ENCODE results near the gene CRISPLD2. TPM values are rescaled to one million over a fixed set of nuclear protein-coding genes. Genes with fewer than 3 reads are reported as not detected.

CRISPLD2 gene
- total RNA-seq, 4 donors from 2014 or later = 6.0 to 166 (median 24.2) TPM

GRCh38 chr16:84943620-84944019 is 123.8 kb downstream of the CRISPLD2 start:
- peaks cover 0 to 6% (median 5%) of the 10 kb centered on the region in 3 donors for H3K4me1 ChIP-seq
- H3K4me3 ChIP-seq = no peak overlapping the region
- no peaks in the 10 kb centered on the region for H3K36me3 ChIP-seq
- no peak overlapping the region for H3K27ac ChIP-seq
- 59 to 75% methylated on average over 3 to 4 of the region's 4 CpGs for WGBS, 2 donors
- no peak for DNase-seq
- no peaks in the 10 kb centered on the region for H3K9me3 ChIP-seq
- H3K27me3 ChIP-seq = no peaks in the 10 kb centered on the region
- TF ChIP-seq POLR2A (IDR thresholded peaks at IDR 0.05) (no peak), CTCF (IDR thresholded peaks at IDR 0.05) (no peak)
- intact Hi-C loops (cut with DNase I) = no loop called here

DNA sequence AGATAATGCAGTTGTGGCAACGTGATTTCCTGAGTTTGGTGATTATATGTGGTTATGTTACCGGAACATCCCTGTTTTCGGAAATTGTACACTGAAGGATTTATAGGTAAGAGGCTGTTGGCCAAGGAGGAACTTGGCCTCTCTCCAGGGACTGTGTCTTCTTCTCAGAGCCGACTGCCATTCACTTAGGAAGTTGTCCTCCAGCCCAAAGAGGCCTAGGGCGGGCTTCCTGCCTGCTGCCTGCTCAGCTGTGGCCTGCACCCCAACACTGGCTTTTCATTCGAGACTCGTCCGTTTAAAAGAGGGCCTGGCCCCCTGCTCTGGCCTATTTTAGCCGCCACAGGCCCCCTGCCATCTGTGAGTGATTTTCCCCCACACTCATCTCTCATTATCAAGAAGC is 127.2 kb downstream of the CRISPLD2 start:
- no peaks in the 10 kb centered on the region for H3K27me3 ChIP-seq
- no peak overlapping the region for H3K4me3 ChIP-seq
- intact Hi-C loops (cut with DNase I) = no loop called here
- H3K36me3 ChIP-seq = no peaks in the 10 kb centered on the region
- 26 to 43% methylated on average over 8 to 9 of the region's 9 CpGs for WGBS, 2 donors
- H3K27ac ChIP-seq = no peak overlapping the region
- no peaks in the 10 kb centered on the region for H3K9me3 ChIP-seq
- H3K4me1 ChIP-seq = peaks cover 0 to 17% (median 5%) of the 10 kb centered on the region in 3 donors
- DNase-seq = no peak
- no peak for TF ChIP-seq CTCF (IDR thresholded peaks at IDR 0.05)

GRCh38 chr16:84947996-84948850 is 128.4 kb downstream of the CRISPLD2 start:
- Histone ChIP-seq H3K27ac (no peak overlapping the region), H3K27me3 (no peaks in the 10 kb centered on the region), H3K9me3 (no peaks in the 10 kb centered on the region), H3K4me3 (no peak overlapping the region), H3K36me3 (no peaks in the 10 kb centered on the region), H3K4me1 (peaks cover 6 to 29% (median 14%) of the 10 kb centered on the region in 3 donors)
- 61 to 68% methylated on average over 11 to 13 of the region's 27 CpGs for WGBS, 2 donors
- no peak for DNase-seq
- intact Hi-C loops (cut with DNase I) = no loop called here
- no peak for TF ChIP-seq CTCF (IDR thresholded peaks at IDR 0.05)
- TF ChIP-seq POLR2A (IDR thresholded peaks at IDR 0.05) = no peak

GRCh38 chr16:84948851-84949610 is 129.2 kb downstream of the CRISPLD2 start:
- no peaks in the 10 kb centered on the region for H3K27me3 ChIP-seq
- WGBS, 2 donors = 52 to 66% methylated on average over 8 to 10 of the region's 10 CpGs
- intact Hi-C loops (cut with DNase I) = no loop called here

GRCh38 chr16:84949772-84950436 is 130.1 kb downstream of the CRISPLD2 start:
- intact Hi-C loops (cut with DNase I) = loop anchor here (5.0 kb wide), 1 partner anchor 193 kb away; no protein-coding TSS in a partner anchor
- 71 to 77% methylated on average over 9 to 10 of the region's 10 CpGs for WGBS, 2 donors
- H3K9me3 ChIP-seq = no peaks in the 10 kb centered on the region
- H3K4me3 ChIP-seq = no peak overlapping the region
- no peaks in the 10 kb centered on the region for H3K27me3 ChIP-seq
- H3K27ac ChIP-seq = no peak overlapping the region
- peaks cover 6 to 33% (median 14%) of the 10 kb centered on the region in 3 donors for H3K4me1 ChIP-seq
- no peak for DNase-seq
- H3K36me3 ChIP-seq = no peaks in the 10 kb centered on the region
- TF ChIP-seq POLR2A (IDR thresholded peaks at IDR 0.05) (no peak), CTCF (IDR thresholded peaks at IDR 0.05) (no peak)

More at GRCh38 chr16:84948851-84949610, 129.2 kb downstream of the CRISPLD2 start:
- peaks cover 6 to 33% (median 14%) of the 10 kb centered on the region in 3 donors for H3K4me1 ChIP-seq
- H3K36me3 ChIP-seq = no peaks in the 10 kb centered on the region
- no peaks in the 10 kb centered on the region for H3K9me3 ChIP-seq
- no peak overlapping the region for H3K27ac ChIP-seq
- no peak for DNase-seq
- no peak for TF ChIP-seq POLR2A (IDR thresholded peaks at IDR 0.05)
- no peak overlapping the region for H3K4me3 ChIP-seq
